Heart left ventricle (tissue), 16 donors: Measurements from ENCODE around the gene LARP4. TPM values are rescaled to one million over a fixed set of nuclear protein-coding genes. Genes with fewer than 3 reads are reported as not detected.
"Not testable (repeated sequence)": the region's sequence is repeated elsewhere in the genome, so short reads cannot be mapped to it uniquely, and the experiment has no call there.

Source experiments
- ATAC-seq, 4 donors: fragments of 200-7000 bp; cut with Tn5 transposase; one replicate each; pipeline ENCODE4 v1.9.1; 2020 to 2022; ENCODE audit warnings: moderate library complexity in 4 of 4, mild to moderate bottlenecking in 3 of 4, moderate number of reproducible peaks in 1 of 4
- DNase-seq, 5 donors: peaks; one replicate each; pipeline ENCODE4 v3.0.0-alpha.2; 2020
- H3K27ac ChIP-seq, 12 donors: fragments of 200-600 bp; sonication (generic) in 4 of 12; one replicate each; pipeline versions ENCODE4 v1.5.0 to v1.8.0; 2016 to 2022; ENCODE audit warnings: mild to moderate bottlenecking in 2 of 12
- H3K27me3 ChIP-seq, 9 donors: fragments of 200-600 bp; sonication (generic) in 2 of 9; one replicate each; pipeline versions ENCODE4 v1.5.1 to v1.8.0; 2016 to 2022; ENCODE audit warnings: mild to moderate bottlenecking in 3 of 9
- H3K36me3 ChIP-seq, 9 donors: fragments of 200-600 bp; sonication (generic) in 2 of 9; one replicate each; pipeline versions ENCODE4 v1.5.0 to v1.8.0; 2018 to 2022; ENCODE audit warnings: mild to moderate bottlenecking in 2 of 9
- H3K4me1 ChIP-seq, 12 donors: fragments of 200-600 bp; sonication (generic) in 4 of 12; one replicate each; pipeline versions ENCODE4 v1.5.0 to v1.8.0; 2016 to 2022; ENCODE audit warnings: mild to moderate bottlenecking in 3 of 12
- H3K4me3 ChIP-seq, 12 donors: fragments of 200-600 bp; sonication (generic) in 4 of 12; one replicate each; pipeline versions ENCODE4 v1.5.0 to v1.8.0; 2017 to 2022; ENCODE audit warnings: mild to moderate bottlenecking in 9 of 12, moderate library complexity in 4 of 12
- H3K9me3 ChIP-seq, 12 donors: fragments of 200-600 bp; sonication (generic) in 4 of 12; one replicate each; pipeline versions ENCODE4 v1.5.0 to v1.8.0; 2016 to 2022; ENCODE audit warnings: mild to moderate bottlenecking in 1 of 12
- CTCF ChIP-seq, 12 donors: fragments of 200-600 bp; sonication (generic) in 4 of 12; IDR thresholded peaks; one replicate each; pipeline versions ENCODE4 v1.5.0 to v1.8.0; 2018 to 2022; ENCODE audit warnings: antibody characterized with exemption in 12 of 12, mild to moderate bottlenecking in 5 of 12
- POLR2A ChIP-seq, 2 donors: fragments of 450-650 bp; IDR thresholded peaks; one replicate each; pipeline ENCODE4 v1.6.1; 2017; ENCODE audit warnings: antibody characterized with exemption in 2 of 2, mild to moderate bottlenecking in 2 of 2, moderate library complexity in 2 of 2
- WGBS, 4 donors: extraction: QIAGEN DNeasy Blood & Tissue Kit in 2 of 4; methylation state at CpG; one replicate each; pipeline versions ENCODE4 v1.1.5 to v1.1.7; 2013 to 2018; 5-methylcytosine and 5-hydroxymethylcytosine counted together
- intact Hi-C, 10 donors: fragments of 100-400 bp; cut with DNase I; formaldehyde crosslinking; loops; one replicate each; pipeline versions ENCODE4 v1.11.1 to v1.14.2; 2022
- polyA plus RNA-seq, 2 donors: library from polyadenylated mRNA; stranded (reverse); fragments of 200-250 nt; gene quantifications; one replicate each; pipeline ENCODE4 v1.2.3, GENCODE V29; 2013
- total RNA-seq, 9 donors: library from RNA; depleted of rRNA in 2 of 9; stranded (reverse); fragments of >200 nt in 2 of 9; fragmentation: NEBNext Ultra II Directional in 3 of 9; extraction: Animal tissue kit (Norgen Biotek cat#: 25700) in 3 of 9; gene quantifications; one replicate each; pipeline versions ENCODE4 v1.1.0 to v1.2.4, GENCODE V29; 2016 to 2023
- donor health status: ischemic (EF 13 %, LVEDD 7.1; RV severe dilation, severe dysfunction).
- donor health status: healthy with polysubstance abuse.
- donor health status: DM: no; HTN: yes; CAD: no.
- donor health status: DM: no; HTN: no; CAD: no.
- donor health status: ischemic (EF 25% LVEDD 6.9; RV normal size, moderate dysfunction).
- donor health status: ischemic (EF 25% LVEDD 5.7; RV mildly dilated, moderate dysfunction).
- donor health status: healthy.
- donor health status: DM: yes; HTN: yes; CAD: no.
- donor health status: ischemic (EF 35%, LVEDD 5.7; RV mildly dilated, moderate dysfunction).
- donor health status: nonischemic (EF 11% LVEDD 7.7; RV severe dilation, severe dysfunction).
- donor health status: DM: yes; HTN: yes; CAD: no.
- donor health status: PGD.
- donor health status: ischemic (EF 29% LVEDD 5.4; RV normal size, mild dysfunction).
- donor health status: nonischemic (EF 23%, LVEDD 6.1; RV moderate dilation, normal function).

Gene LARP4
- total and polyA plus RNA-seq, 11 donors, result 10.3 to 77.1 (median 50.9) TPM

GRCh38 chr12:50483488-50483887, 82.8 kb downstream of the LARP4 start:
- no peaks in the 10 kb centered on the region for H3K27me3 ChIP-seq
- ATAC-seq (no peak), DNase-seq (no peak)
- no peak overlapping the region for H3K27ac ChIP-seq
- WGBS, 4 donors, result 100% methylated on average over 1 of the region's 1 CpG
- H3K4me3 ChIP-seq, result no peak overlapping the region
- no peak for TF ChIP-seq CTCF (IDR thresholded peaks at IDR 0.05)
- no peak for TF ChIP-seq POLR2A (IDR thresholded peaks at IDR 0.05)
- H3K4me1 ChIP-seq, result no peaks in the 10 kb centered on the region
- H3K9me3 ChIP-seq, result no peaks in the 10 kb centered on the region
- intact Hi-C loops, result no loop called here
- H3K36me3 ChIP-seq, result peaks cover 0 to 17% (median 4%) of the 10 kb centered on the region in 9 donors

GRCh38 chr12:50488801-50489200, 88.1 kb downstream of the LARP4 start:
- Histone ChIP-seq H3K36me3 (no peaks in the 10 kb centered on the region), H3K27me3 (no peaks in the 10 kb centered on the region)
- 86 to 88% (median 88%) methylated on average over 5 of the region's 5 CpGs for WGBS, 4 donors

GRCh38 chr12:50498119-50498518, 97.4 kb downstream of the LARP4 start:
- intact Hi-C loops, DNase-seq, H3K27ac ChIP-seq, ATAC-seq, H3K27me3 ChIP-seq, H3K4me3 ChIP-seq, H3K4me1 ChIP-seq, H3K36me3 ChIP-seq: not testable (repeated sequence)
- 93 to 95% (median 93%) methylated on average over 11 of the region's 11 CpGs for WGBS, 4 donors
- peaks cover 0 to 44% (median 28%) of the 10 kb centered on the region in 12 donors for H3K9me3 ChIP-seq

More at GRCh38 chr12:50488801-50489200, 88.1 kb downstream of the LARP4 start:
- intact Hi-C loops, result no loop called here
- Histone ChIP-seq H3K27ac (no peak overlapping the region), H3K9me3 (peaks cover 0 to 19% (median 3%) of the 10 kb centered on the region in 12 donors), H3K4me3 (no peak overlapping the region), H3K4me1 (no peaks in the 10 kb centered on the region)
- no peak for ATAC-seq
- DNase-seq, result no peak
- TF ChIP-seq CTCF (IDR thresholded peaks at IDR 0.05) (no peak), POLR2A (IDR thresholded peaks at IDR 0.05) (no peak)

GRCh38 chr12:50504798-50505674, 104.4 kb downstream of the LARP4 start, which contains the start of gene DIP2B:
Gene DIP2B, plus strand, starts transcription at chr12:50504985. Its CDS starts 156 bp downstream, at chr12:50505141.
- peak; percentile 96 to 98 (median 96) for DNase-seq
- intact Hi-C loops, result loop anchor here (1.0 to 10.0 kb wide), 10 partner anchors 62 to 840 kb away; partner anchors contain the start of gene CELA1 (in 2 of the 10)
- Histone ChIP-seq H3K27me3 (no peaks in the 10 kb centered on the region), H3K9me3 (peaks cover 0 to 5% (median 0%) of the 10 kb centered on the region in 12 donors), H3K4me1 (peaks cover 15 to 51% (median 45%) of the 10 kb centered on the region in 12 donors), H3K27ac (peak within 1 kb of the TSS; percentile 87 to 98 (median 94)), H3K36me3 (no peaks in the 10 kb centered on the region), H3K4me3 (peak within 1 kb of the TSS; percentile 69 to 97 (median 82))
- peak; percentile 88 to 98 (median 94) for ATAC-seq
- WGBS, 4 donors, result 0 to 1% (median 1%) methylated on average over 15 to 77 of the region's 77 CpGs
- TF ChIP-seq POLR2A (IDR thresholded peaks at IDR 0.05) (peak in 1 of 2 donors; percentile 56), CTCF (IDR thresholded peaks at IDR 0.05) (peak; percentile 88 to 97 (median 94))
